Ectodermal cell (in vitro differentiated cells): ENCODE measurements around the gene TRPM6.

Experiments
- H3K27ac ChIP-seq: 2 replicates; pipeline ENCODE4 v1.7.0; 2013; ENCODE audit warnings: mild to moderate bottlenecking, low read depth, low read length; ENCODE audit not compliant: insufficient read depth, poor library complexity, severe bottlenecking
- H3K27me3 ChIP-seq: 2 replicates; pipeline ENCODE4 v1.7.0; 2013; ENCODE audit warnings: mild to moderate bottlenecking, low read length; ENCODE audit not compliant: insufficient read depth, control insufficient read depth, poor library complexity, severe bottlenecking
- H3K36me3 ChIP-seq: one replicate; pipeline ENCODE4 v1.7.0; 2013; ENCODE audit warnings: low read length; ENCODE audit not compliant: control insufficient read depth, insufficient read depth
- H3K4me1 ChIP-seq: one replicate; pipeline ENCODE4 v1.7.0; 2013; ENCODE audit warnings: low read length; ENCODE audit not compliant: control insufficient read depth, insufficient read depth
- H3K4me3 ChIP-seq: 2 replicates; pipeline ENCODE4 v1.7.0; 2013; ENCODE audit warnings: low read depth, low read length, control low read depth; ENCODE audit not compliant: insufficient read depth
- H3K9me3 ChIP-seq: 2 replicates; pipeline ENCODE4 v1.7.0; 2013; ENCODE audit warnings: mild to moderate bottlenecking, low read length, moderate library complexity; ENCODE audit not compliant: control insufficient read depth
- WGBS, 2 experiments: methylation state at CpG; one replicate each; pipeline ENCODE4 v1.1.7; 2013; ENCODE audit warnings: missing lambda C conversion rate in 2 of 2; 5-methylcytosine and 5-hydroxymethylcytosine counted together

Gene TRPM6

GRCh38 chr9:74777136-74777879 is 110.4 kb downstream of the TRPM6 start:
- Histone ChIP-seq H3K27me3 (no peaks in the 10 kb centered on the region), H3K4me3 (no peak overlapping the region)
- 58 to 78% methylated on average over 6 to 8 of the region's 8 CpGs for WGBS, 2 experiments

GRCh38 chr9:74775396-74775795 is 112.3 kb downstream of the TRPM6 start:
- 90 to 92% methylated on average over 5 of the region's 5 CpGs for WGBS, 2 experiments
- H3K27me3 ChIP-seq: no peaks in the 10 kb centered on the region
- no peak overlapping the region for H3K4me3 ChIP-seq

More at GRCh38 chr9:74777136-74777879, 110.4 kb downstream of the TRPM6 start:
- H3K4me1 ChIP-seq: no peaks in the 10 kb centered on the region
- no peaks in the 10 kb centered on the region for H3K9me3 ChIP-seq
- no peak overlapping the region for H3K27ac ChIP-seq
- H3K36me3 ChIP-seq: no peaks in the 10 kb centered on the region

GRCh38 chr9:74773886-74774479 is 113.7 kb downstream of the TRPM6 start:
- no peak overlapping the region for H3K27ac ChIP-seq
- no peaks in the 10 kb centered on the region for H3K27me3 ChIP-seq
- H3K36me3 ChIP-seq: no peaks in the 10 kb centered on the region
- H3K4me1 ChIP-seq: no peaks in the 10 kb centered on the region
- H3K9me3 ChIP-seq: no peaks in the 10 kb centered on the region
- WGBS, 2 experiments: 19 to 25% methylated on average over 7 to 8 of the region's 8 CpGs
- H3K4me3 ChIP-seq: no peak overlapping the region

More at GRCh38 chr9:74775396-74775795, 112.3 kb downstream of the TRPM6 start:
- Histone ChIP-seq H3K9me3 (no peaks in the 10 kb centered on the region), H3K27ac (no peak overlapping the region), H3K36me3 (no peaks in the 10 kb centered on the region), H3K4me1 (no peaks in the 10 kb centered on the region)

GRCh38 chr9:74772121-74772520 is 115.6 kb downstream of the TRPM6 start:
- no peak overlapping the region for H3K4me3 ChIP-seq
- H3K4me1 ChIP-seq: no peaks in the 10 kb centered on the region
- WGBS, 2 experiments: 92 to 94% methylated on average over 3 of the region's 4 CpGs
- no peaks in the 10 kb centered on the region for H3K27me3 ChIP-seq
- H3K27ac ChIP-seq: no peak overlapping the region
- no peaks in the 10 kb centered on the region for H3K36me3 ChIP-seq
- H3K9me3 ChIP-seq: no peaks in the 10 kb centered on the region

DNA sequence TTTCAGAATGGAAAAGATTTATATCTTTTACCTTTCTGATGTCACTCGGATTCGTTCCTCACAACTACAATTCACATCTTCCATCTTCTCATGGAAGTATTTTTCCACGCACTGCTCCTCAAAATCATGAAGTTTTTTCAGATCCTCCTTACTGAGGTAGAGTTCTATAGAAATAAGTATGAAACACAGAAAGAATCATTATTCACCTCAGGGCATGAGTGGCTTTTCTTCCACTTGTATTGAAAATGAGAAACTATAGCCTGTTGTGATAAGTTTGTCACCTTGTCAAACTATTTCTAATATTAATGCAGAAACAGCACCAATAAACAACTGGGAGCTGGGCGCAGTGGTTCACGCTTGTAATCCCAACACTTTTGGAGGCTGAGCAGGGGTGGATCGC is 116.0 kb downstream of the TRPM6 start:
- Histone ChIP-seq H3K4me1 (no peaks in the 10 kb centered on the region), H3K27ac (no peak overlapping the region)
- WGBS, 2 experiments: 85 to 96% methylated on average over 5 to 6 of the region's 6 CpGs

DNA sequence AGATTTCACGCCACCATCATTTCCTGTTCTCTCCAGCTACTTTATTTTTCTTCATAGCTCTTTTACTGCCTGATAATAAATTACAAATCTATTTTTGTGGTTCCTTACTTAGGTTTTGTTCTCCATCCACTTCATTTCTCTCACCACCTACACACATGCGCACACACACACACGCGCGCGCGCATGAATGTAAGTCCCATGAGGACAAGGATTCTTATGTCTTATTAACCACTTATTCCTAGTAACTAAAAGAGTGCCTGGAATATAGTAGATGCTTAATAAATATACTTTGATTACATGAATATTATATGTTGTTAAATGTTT is 116.5 kb downstream of the TRPM6 start:
- Histone ChIP-seq H3K27me3 (no peaks in the 10 kb centered on the region), H3K27ac (no peak overlapping the region), H3K4me1 (no peaks in the 10 kb centered on the region), H3K4me3 (no peak overlapping the region), H3K9me3 (no peaks in the 10 kb centered on the region), H3K36me3 (no peaks in the 10 kb centered on the region)
- 85 to 92% methylated on average over 4 to 7 of the region's 7 CpGs for WGBS, 2 experiments

More for the DNA sequence above, 116.0 kb downstream of the TRPM6 start:
- Histone ChIP-seq H3K4me3 (no peak overlapping the region), H3K9me3 (no peaks in the 10 kb centered on the region), H3K36me3 (no peaks in the 10 kb centered on the region), H3K27me3 (no peaks in the 10 kb centered on the region)

GRCh38 chr9:74770508-74771261 is 117.0 kb downstream of the TRPM6 start:
- no peaks in the 10 kb centered on the region for H3K27me3 ChIP-seq
- H3K27ac ChIP-seq: no peak overlapping the region
- H3K4me1 ChIP-seq: no peaks in the 10 kb centered on the region
- WGBS, 2 experiments: 69 to 74% methylated on average over 22 of the region's 22 CpGs
- H3K36me3 ChIP-seq: no peaks in the 10 kb centered on the region
- no peak overlapping the region for H3K4me3 ChIP-seq
- no peaks in the 10 kb centered on the region for H3K9me3 ChIP-seq

DNA sequence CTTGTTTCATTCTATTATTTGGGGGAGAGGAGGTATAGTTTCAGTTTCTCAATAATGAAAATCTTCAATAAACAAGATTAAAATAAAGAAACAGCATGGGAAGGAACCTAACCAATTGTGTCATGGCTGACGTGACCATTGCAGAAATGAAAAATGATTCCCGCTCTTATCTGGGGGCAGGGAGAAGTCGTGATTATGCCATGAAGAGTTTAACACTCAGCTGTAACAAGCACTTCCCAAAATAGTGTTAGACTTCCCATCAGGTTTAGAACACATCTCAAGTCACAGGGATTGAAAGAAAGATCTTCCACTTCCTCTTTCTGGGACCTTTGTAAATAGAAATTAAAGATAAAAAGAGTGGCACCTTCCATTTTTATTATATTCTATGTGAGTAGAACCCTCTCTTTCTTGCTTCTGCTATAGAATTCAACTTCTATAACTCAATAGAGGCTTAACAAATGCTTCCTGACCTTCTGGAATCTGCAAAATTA is 122.2 kb downstream of the TRPM6 start:
- H3K36me3 ChIP-seq: no peaks in the 10 kb centered on the region
- H3K9me3 ChIP-seq: no peaks in the 10 kb centered on the region
- H3K4me3 ChIP-seq: no peak overlapping the region
- 94 to 95% methylated on average over 3 of the region's 3 CpGs for WGBS, 2 experiments
- H3K4me1 ChIP-seq: no peaks in the 10 kb centered on the region
- H3K27ac ChIP-seq: no peak overlapping the region
- no peaks in the 10 kb centered on the region for H3K27me3 ChIP-seq

- no peaks in the 10 kb centered on the region for H3K27me3 ChIP-seq
- no peak overlapping the region for H3K4me3 ChIP-seq
- no peaks in the 10 kb centered on the region for H3K4me1 ChIP-seq
- no peak overlapping the region for H3K27ac ChIP-seq
- WGBS, 2 experiments: 92 to 94% methylated on average over 1 of the region's 1 CpG
- H3K9me3 ChIP-seq: no peaks in the 10 kb centered on the region
- H3K36me3 ChIP-seq: no peaks in the 10 kb centered on the region
Measured at GRCh38 chr9:74762950-74763349, 124.8 kb downstream of the TRPM6 start.

DNA sequence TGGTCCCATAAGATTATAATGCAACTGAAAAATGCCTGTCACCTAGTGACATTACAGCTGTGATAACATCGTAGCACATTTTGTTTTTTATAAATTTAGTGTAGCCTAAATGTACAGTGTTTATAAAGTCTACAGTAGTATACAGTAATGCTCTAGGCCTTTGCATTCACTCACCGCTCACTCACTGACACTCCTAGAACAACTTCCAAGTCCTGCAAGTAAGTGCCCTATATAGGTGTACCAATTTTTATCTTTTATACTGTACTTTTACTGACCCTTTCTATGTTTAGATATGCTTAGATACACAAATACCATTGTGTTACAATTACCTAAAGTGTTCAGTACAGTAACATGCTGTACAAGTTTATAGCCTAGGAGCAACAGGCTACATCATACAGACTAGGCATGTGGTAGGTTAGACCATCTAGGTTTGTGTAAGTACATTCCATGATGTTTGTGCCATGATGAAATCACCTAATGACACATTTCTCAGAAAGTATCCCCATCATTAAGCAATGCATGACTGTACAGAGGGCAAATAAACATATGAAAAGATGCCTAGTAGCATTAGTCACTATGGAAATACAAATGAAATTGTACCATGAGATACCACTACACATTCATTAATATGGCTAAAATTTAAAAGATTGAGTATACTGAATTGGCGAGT is 127.6 kb downstream of the TRPM6 start:
- WGBS, 2 experiments: 100% methylated on average over 3 of the region's 3 CpGs; no CpG with 5 or more reads in 1 of the 2 experiments
- Histone ChIP-seq H3K27ac (no peak overlapping the region), H3K27me3 (no peaks in the 10 kb centered on the region), H3K9me3 (no peaks in the 10 kb centered on the region), H3K4me3 (no peak overlapping the region), H3K36me3 (no peaks in the 10 kb centered on the region), H3K4me1 (no peaks in the 10 kb centered on the region)
